ENCODE results near the gene PROS1.
"Not testable (repeated sequence)": the region's sequence is repeated elsewhere in the genome, so short reads cannot be mapped to it uniquely, and the experiment has no call there.

The PROS1 gene

DNA sequence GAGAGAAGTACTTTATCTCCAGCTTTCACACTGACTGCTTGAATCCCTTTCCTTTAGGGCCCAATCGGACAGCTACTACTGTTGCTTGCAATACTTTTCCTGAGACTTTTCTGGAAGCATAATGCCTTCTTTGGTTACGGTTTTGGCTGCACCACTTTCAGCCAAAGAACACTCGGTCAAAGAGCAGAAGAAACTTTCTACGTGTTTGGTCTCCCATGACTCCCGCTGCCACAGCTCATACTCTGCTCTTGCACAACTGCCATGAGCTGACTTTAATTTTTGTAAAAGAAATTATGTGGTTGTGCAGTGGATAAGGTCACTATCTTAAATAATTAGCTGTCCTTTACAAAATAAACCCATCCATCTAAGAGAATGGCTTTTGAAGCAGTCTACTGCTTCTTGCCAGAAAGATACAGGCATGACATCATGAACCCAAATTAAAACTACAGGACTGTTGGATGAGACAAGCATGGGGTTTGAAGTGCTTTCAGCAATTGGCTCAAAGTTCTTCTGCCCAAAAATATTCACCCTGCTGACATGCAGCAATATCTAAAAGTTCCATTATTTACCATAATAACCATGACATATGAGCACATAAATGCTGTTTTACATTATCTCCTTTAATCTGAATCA lies 42.0 kb downstream of the PROS1 start:
- H3K27ac ChIP-seq = no peak overlapping the region
- no peak for TF ChIP-seq ZFX (IDR thresholded peaks at IDR 0.05)
- TF ChIP-seq, protein P1, sequence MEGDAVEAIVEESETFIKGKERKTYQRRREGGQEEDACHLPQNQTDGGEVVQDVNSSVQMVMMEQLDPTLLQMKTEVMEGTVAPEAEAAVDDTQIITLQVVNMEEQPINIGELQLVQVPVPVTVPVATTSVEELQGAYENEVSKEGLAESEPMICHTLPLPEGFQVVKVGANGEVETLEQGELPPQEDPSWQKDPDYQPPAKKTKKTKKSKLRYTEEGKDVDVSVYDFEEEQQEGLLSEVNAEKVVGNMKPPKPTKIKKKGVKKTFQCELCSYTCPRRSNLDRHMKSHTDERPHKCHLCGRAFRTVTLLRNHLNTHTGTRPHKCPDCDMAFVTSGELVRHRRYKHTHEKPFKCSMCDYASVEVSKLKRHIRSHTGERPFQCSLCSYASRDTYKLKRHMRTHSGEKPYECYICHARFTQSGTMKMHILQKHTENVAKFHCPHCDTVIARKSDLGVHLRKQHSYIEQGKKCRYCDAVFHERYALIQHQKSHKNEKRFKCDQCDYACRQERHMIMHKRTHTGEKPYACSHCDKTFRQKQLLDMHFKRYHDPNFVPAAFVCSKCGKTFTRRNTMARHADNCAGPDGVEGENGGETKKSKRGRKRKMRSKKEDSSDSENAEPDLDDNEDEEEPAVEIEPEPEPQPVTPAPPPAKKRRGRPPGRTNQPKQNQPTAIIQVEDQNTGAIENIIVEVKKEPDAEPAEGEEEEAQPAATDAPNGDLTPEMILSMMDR (conservative IDR thresholded peaks at IDR 0.05) = no peak

- H3K27ac ChIP-seq = no peak overlapping the region
Observed at GRCh38 chr3:93930041-93930440, 43.7 kb downstream of the PROS1 start.

GRCh38 chr3:93926789-93927188 lies 46.9 kb downstream of the PROS1 start:
- TF ChIP-seq ZFX (IDR thresholded peaks at IDR 0.05) = no peak
- TF ChIP-seq, protein P1 (conservative IDR thresholded peaks at IDR 0.05) = no peak
- no peak overlapping the region for H3K27ac ChIP-seq

More at GRCh38 chr3:93930041-93930440, 43.7 kb downstream of the PROS1 start:
- TF ChIP-seq, protein P1 (conservative IDR thresholded peaks at IDR 0.05) = no peak
- no peak for TF ChIP-seq ZFX (IDR thresholded peaks at IDR 0.05)

DNA sequence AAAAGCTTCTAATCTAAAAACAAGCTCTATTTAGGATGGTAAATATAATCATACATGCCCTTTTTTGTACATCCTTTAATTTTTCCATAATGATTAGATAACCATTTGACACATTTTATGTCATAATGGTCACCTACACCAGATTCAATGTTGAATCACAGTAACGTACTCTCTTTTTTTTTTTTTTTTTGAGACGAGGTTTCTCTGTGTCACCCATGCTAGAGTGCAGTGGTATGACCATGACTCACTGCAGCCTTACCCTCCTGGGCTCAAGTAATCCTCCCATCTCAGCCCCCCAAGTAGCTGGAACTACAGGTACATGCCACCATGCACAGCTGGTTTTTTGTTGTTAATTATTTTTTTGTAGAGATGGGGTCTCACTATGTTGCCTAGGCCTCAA lies 49.2 kb downstream of the PROS1 start:
- TF ChIP-seq, protein P1 (conservative IDR thresholded peaks at IDR 0.05) = no peak
- TF ChIP-seq ZFX (IDR thresholded peaks at IDR 0.05) = no peak

DNA sequence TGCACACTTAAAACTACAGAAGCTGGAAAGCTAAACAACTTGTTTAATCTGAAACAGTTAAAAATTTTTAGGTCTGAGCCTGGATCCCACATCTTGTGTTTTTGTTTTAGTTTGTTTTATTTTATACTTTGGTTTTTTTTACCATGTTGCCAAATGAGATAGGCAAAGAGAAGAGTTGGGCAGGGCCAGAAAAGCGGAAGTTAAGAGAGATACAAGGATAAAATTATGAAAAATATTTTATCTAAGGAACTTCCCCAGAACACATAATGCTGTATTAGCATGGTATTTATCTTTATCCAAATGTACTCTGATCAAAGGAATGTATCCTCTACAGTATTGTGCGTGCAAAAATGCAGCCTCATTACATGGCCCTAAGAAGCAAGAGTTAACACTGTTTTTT lies 50.7 kb downstream of the PROS1 start:
- no peak overlapping the region for H3K27ac ChIP-seq
- TF ChIP-seq ZFX (IDR thresholded peaks at IDR 0.05) = no peak
- TF ChIP-seq, protein P1 (conservative IDR thresholded peaks at IDR 0.05) = no peak

More for the DNA sequence above, 49.2 kb downstream of the PROS1 start:
- no peak overlapping the region for H3K27ac ChIP-seq

DNA sequence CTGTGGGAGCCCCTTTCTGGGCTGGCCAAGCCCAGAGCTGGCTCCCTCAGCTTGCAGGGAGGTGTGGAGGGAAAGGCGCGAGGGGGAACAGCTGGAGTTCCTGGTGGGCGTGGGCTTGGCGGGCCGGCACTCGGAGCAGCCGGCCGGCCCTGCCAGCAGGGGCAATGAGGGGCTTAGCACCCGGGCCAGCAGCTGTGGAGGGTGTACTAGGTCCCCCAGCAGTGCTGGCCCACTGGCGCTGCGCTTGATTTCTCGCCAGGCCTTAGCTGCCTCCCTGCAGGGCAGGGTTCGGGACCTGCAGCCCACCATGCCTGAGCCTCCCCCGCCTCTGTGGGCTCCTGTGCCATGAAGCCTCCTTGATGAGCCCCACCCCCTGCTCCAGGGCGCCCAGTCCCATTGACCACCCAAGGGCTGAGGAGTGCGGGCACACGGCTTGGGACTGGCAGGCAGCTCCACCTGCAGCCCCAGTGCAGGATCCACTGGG lies 56.1 kb downstream of the PROS1 start:
- not testable (repeated sequence) for H3K27ac ChIP-seq

- not testable (repeated sequence) for H3K27ac ChIP-seq
Observed at GRCh38 chr3:93913623-93914022, 60.1 kb downstream of the PROS1 start.

GRCh38 chr3:93911206-93911605 lies 62.5 kb downstream of the PROS1 start:
- H3K27ac ChIP-seq = no peak overlapping the region
- TF ChIP-seq, protein P1 (conservative IDR thresholded peaks at IDR 0.05) = no peak

Measured in C4-2B (cell line).